BE2C (cell line): ENCODE data around the gene CTBP1.

Experiments used
- DNase-seq: peaks from one replicate; pipeline ENCODE4 v3.0.0-alpha.2; 2020
- H3K27me3 ChIP-seq: fragments of 250-450 bp; sonication (Bioruptor Pico); 2 replicates; pipeline ENCODE4 v1.5.1; 2020; ENCODE audit warnings: mild to moderate bottlenecking
- H3K36me3 ChIP-seq: fragments of 250-450 bp; sonication (Bioruptor Pico); 2 replicates; pipeline ENCODE4 v1.5.1; 2020; ENCODE audit warnings: mild to moderate bottlenecking
- H3K4me1 ChIP-seq: fragments of 250-450 bp; sonication (Bioruptor Pico); 2 replicates; pipeline ENCODE4 v1.5.1; 2020
- H3K4me3 ChIP-seq: 2 replicates; pipeline ENCODE4 v1.5.1; 2011; ENCODE audit warnings: low read depth, low read length
- H3K9me3 ChIP-seq: fragments of 250-450 bp; sonication (Bioruptor Pico); 2 replicates; pipeline ENCODE4 v1.5.1; 2020
- CTCF ChIP-seq: IDR thresholded peaks from 2 replicates; pipeline ENCODE4 v1.5.1; 2012; ENCODE audit warnings: mild to moderate bottlenecking, low read depth, low read length

Gene CTBP1

GRCh38 chr4:1264942-1265341 is 16.0 kb upstream of the CTBP1 start:
- H3K4me3 ChIP-seq, result no peak overlapping the region
- TF ChIP-seq CTCF, result no peak
- H3K9me3 ChIP-seq, result no peaks in the 10 kb centered on the region
- DNase-seq, result no peak
- H3K4me1 ChIP-seq, result no peaks in the 10 kb centered on the region
- no peaks in the 10 kb centered on the region for H3K27me3 ChIP-seq
- H3K36me3 ChIP-seq, result no peaks in the 10 kb centered on the region

- no peak for TF ChIP-seq CTCF
- Histone ChIP-seq H3K36me3 (no peaks in the 10 kb centered on the region), H3K27me3 (no peaks in the 10 kb centered on the region), H3K4me3 (no peak overlapping the region), H3K4me1 (no peaks in the 10 kb centered on the region), H3K9me3 (peaks cover 5% of the 10 kb centered on the region)
- no peak for DNase-seq
These were observed 12.4 kb upstream of the CTBP1 start for GRCh38 chr4:1261107-1261928.

- Histone ChIP-seq H3K27me3 (no peaks in the 10 kb centered on the region), H3K4me3 (no peak overlapping the region), H3K36me3 (no peaks in the 10 kb centered on the region), H3K4me1 (no peaks in the 10 kb centered on the region), H3K9me3 (peaks cover 5% of the 10 kb centered on the region)
- no peak for TF ChIP-seq CTCF
- no peak for DNase-seq
These were observed 11.6 kb upstream of the CTBP1 start for GRCh38 chr4:1260418-1261106.

GRCh38 chr4:1259966-1260365 is 11.0 kb upstream of the CTBP1 start:
- H3K4me1 ChIP-seq, result no peaks in the 10 kb centered on the region
- TF ChIP-seq CTCF, result no peak
- H3K4me3 ChIP-seq, result no peak overlapping the region
- DNase-seq, result no peak
- peaks cover 5% of the 10 kb centered on the region for H3K9me3 ChIP-seq
- H3K27me3 ChIP-seq, result no peaks in the 10 kb centered on the region
- H3K36me3 ChIP-seq, result no peaks in the 10 kb centered on the region

- Histone ChIP-seq H3K9me3 (peaks cover 5% of the 10 kb centered on the region), H3K27me3 (no peaks in the 10 kb centered on the region), H3K4me3 (no peak overlapping the region), H3K4me1 (no peaks in the 10 kb centered on the region), H3K36me3 (no peaks in the 10 kb centered on the region)
- no peak for DNase-seq
- no peak; the same call in 1 of the 2 replicates for TF ChIP-seq CTCF
These were observed 9.5 kb upstream of the CTBP1 start for GRCh38 chr4:1258457-1258856.

GRCh38 chr4:1255699-1256098 is 6.8 kb upstream of the CTBP1 start:
- Histone ChIP-seq H3K4me1 (no peaks in the 10 kb centered on the region), H3K4me3 (no peak overlapping the region), H3K27me3 (no peaks in the 10 kb centered on the region), H3K36me3 (peaks cover 10% of the 10 kb centered on the region; the same call in 1 of the 2 replicates), H3K9me3 (peaks cover 5% of the 10 kb centered on the region)
- TF ChIP-seq CTCF, result no peak
- no peak for DNase-seq
